NOMO-1 treated with DMSO at 0.1 percent for 48 hours (cell line): ENCODE measurements around the gene RCVRN.

Source experiments
- DNase-seq: peaks from one replicate; lab custom pipeline; 2025; ENCODE audit not compliant: unreplicated experiment; lab: John Stamatoyannopoulos, UW

Gene RCVRN

GRCh38 chr17:9905078-9905415 lies at the start of gene RCVRN:
RCVRN (minus strand) TSS chr17:9905271; CDS start chr17:9905180, 91 bp downstream.
- no peak for DNase-seq

GRCh38 chr17:9953492-9953891 lies 48.4 kb upstream of the RCVRN start:
- no peak for DNase-seq

GRCh38 chr17:9951803-9952202 lies 46.7 kb upstream of the RCVRN start:
- DNase-seq: no peak

GRCh38 chr17:9948928-9949327 lies 43.9 kb upstream of the RCVRN start:
- no peak for DNase-seq

- no peak for DNase-seq
Observed at GRCh38 chr17:9944704-9945103, 39.6 kb upstream of the RCVRN start.

- DNase-seq: no peak
Observed at GRCh38 chr17:9943343-9943742, 38.3 kb upstream of the RCVRN start.

GRCh38 chr17:9942885-9943284 lies 37.8 kb upstream of the RCVRN start:
- no peak for DNase-seq

- DNase-seq: no peak
Observed at GRCh38 chr17:9941305-9941704, 36.2 kb upstream of the RCVRN start.

- DNase-seq: no peak
Observed at GRCh38 chr17:9940841-9941240, 35.8 kb upstream of the RCVRN start.

- DNase-seq: no peak
Observed at GRCh38 chr17:9938764-9939163, 33.7 kb upstream of the RCVRN start.

GRCh38 chr17:9937901-9938300 lies 32.8 kb upstream of the RCVRN start:
- no peak for DNase-seq

- DNase-seq: no peak
Observed at GRCh38 chr17:9937241-9937761, 32.2 kb upstream of the RCVRN start.

GRCh38 chr17:9936095-9936494 lies 31.0 kb upstream of the RCVRN start:
- no peak for DNase-seq

- no peak for DNase-seq
Observed at GRCh38 chr17:9935408-9935807, 30.3 kb upstream of the RCVRN start.

GRCh38 chr17:9934331-9934730 lies 29.3 kb upstream of the RCVRN start:
- no peak for DNase-seq

- no peak for DNase-seq
Observed at GRCh38 chr17:9932491-9932890, 27.4 kb upstream of the RCVRN start.

GRCh38 chr17:9931144-9931741 lies 26.2 kb upstream of the RCVRN start:
- DNase-seq: no peak

GRCh38 chr17:9929871-9930270 lies 24.8 kb upstream of the RCVRN start:
- DNase-seq: no peak

- no peak for DNase-seq
Observed at GRCh38 chr17:9928601-9929333, 23.7 kb upstream of the RCVRN start.

- no peak for DNase-seq
Observed at GRCh38 chr17:9926150-9926804, 21.2 kb upstream of the RCVRN start.

GRCh38 chr17:9925457-9925856 lies 20.4 kb upstream of the RCVRN start:
- no peak for DNase-seq

- DNase-seq: peak; percentile 64
Observed at GRCh38 chr17:9924735-9925191, 19.7 kb upstream of the RCVRN start.
